ENCODE results near the gene FNDC3A.

Gene FNDC3A

GRCh38 chr13:49226613-49227012 lies 250.9 kb downstream of the FNDC3A start:
- TF ChIP-seq CTCF (conservative IDR thresholded peaks at IDR 0.05; ENCODE audit: low read depth, low read length): no peak
- Histone ChIP-seq H3K27me3 (ENCODE audit: insufficient read depth, low read depth) (no peaks in the 10 kb centered on the region), H3K36me3 (ENCODE audit: insufficient read depth) (no peaks in the 10 kb centered on the region), H3K27ac (no peak overlapping the region), H3K9ac (no peak overlapping the region), H3K4me3 (IDR thresholded peaks at IDR 0.05; ENCODE audit: insufficient read depth, low read depth, low read length) (no peak overlapping the region), H3K79me2 (ENCODE audit: insufficient read depth, low read depth) (no peaks in the 10 kb centered on the region), H3K4me2 (no peak overlapping the region), H3K4me1 (ENCODE audit: low read depth, poor library complexity, severe bottlenecking) (no peaks in the 10 kb centered on the region), H2AFZ (ENCODE audit: low read depth) (no peak overlapping the region), H4K20me1 (ENCODE audit: insufficient read depth) (no peaks in the 10 kb centered on the region)

- no peak for TF ChIP-seq CTCF (conservative IDR thresholded peaks at IDR 0.05; ENCODE audit: low read depth, low read length)
- no peak overlapping the region for H3K4me2 ChIP-seq
- H3K27ac ChIP-seq: no peak overlapping the region
- H3K27me3 ChIP-seq (ENCODE audit: insufficient read depth, low read depth): no peaks in the 10 kb centered on the region
- no peaks in the 10 kb centered on the region for H4K20me1 ChIP-seq (ENCODE audit: insufficient read depth)
- H2AFZ ChIP-seq (ENCODE audit: low read depth): no peak overlapping the region
- H3K4me1 ChIP-seq (ENCODE audit: low read depth, poor library complexity, severe bottlenecking): no peaks in the 10 kb centered on the region
- no peaks in the 10 kb centered on the region for H3K36me3 ChIP-seq (ENCODE audit: insufficient read depth)
- no peak overlapping the region for H3K9ac ChIP-seq
- H3K79me2 ChIP-seq (ENCODE audit: insufficient read depth, low read depth): no peaks in the 10 kb centered on the region
- H3K4me3 ChIP-seq (IDR thresholded peaks at IDR 0.05; ENCODE audit: insufficient read depth, low read depth, low read length): no peak overlapping the region
Measured at GRCh38 chr13:49234741-49235140, 259.0 kb downstream of the FNDC3A start.

- Histone ChIP-seq H2AFZ (ENCODE audit: low read depth) (no peak overlapping the region), H3K4me3 (IDR thresholded peaks at IDR 0.05; ENCODE audit: insufficient read depth, low read depth, low read length) (no peak overlapping the region), H3K27ac (no peak overlapping the region), H3K4me2 (no peak overlapping the region), H3K4me1 (ENCODE audit: low read depth, poor library complexity, severe bottlenecking) (no peaks in the 10 kb centered on the region), H3K27me3 (ENCODE audit: insufficient read depth, low read depth) (no peaks in the 10 kb centered on the region), H3K9ac (no peak overlapping the region), H3K79me2 (ENCODE audit: insufficient read depth, low read depth) (no peaks in the 10 kb centered on the region), H3K36me3 (ENCODE audit: insufficient read depth) (no peaks in the 10 kb centered on the region), H4K20me1 (ENCODE audit: insufficient read depth) (no peaks in the 10 kb centered on the region)
- no peak for TF ChIP-seq CTCF (conservative IDR thresholded peaks at IDR 0.05; ENCODE audit: low read depth, low read length)
Measured at GRCh38 chr13:49235856-49236431, 260.2 kb downstream of the FNDC3A start.

- H3K27ac ChIP-seq: no peak overlapping the region
Measured at GRCh38 chr13:49238621-49239020, 262.9 kb downstream of the FNDC3A start.

More at GRCh38 chr13:49238621-49239020, 262.9 kb downstream of the FNDC3A start:
- H3K9ac ChIP-seq: no peak overlapping the region
- no peaks in the 10 kb centered on the region for H3K79me2 ChIP-seq (ENCODE audit: insufficient read depth, low read depth)
- TF ChIP-seq CTCF (conservative IDR thresholded peaks at IDR 0.05; ENCODE audit: low read depth, low read length): no peak
- no peak overlapping the region for H2AFZ ChIP-seq (ENCODE audit: low read depth)
- no peaks in the 10 kb centered on the region for H3K36me3 ChIP-seq (ENCODE audit: insufficient read depth)
- H3K4me3 ChIP-seq (IDR thresholded peaks at IDR 0.05; ENCODE audit: insufficient read depth, low read depth, low read length): no peak overlapping the region
- H3K27me3 ChIP-seq (ENCODE audit: insufficient read depth, low read depth): no peaks in the 10 kb centered on the region
- H3K4me1 ChIP-seq (ENCODE audit: low read depth, poor library complexity, severe bottlenecking): no peaks in the 10 kb centered on the region
- no peak overlapping the region for H3K4me2 ChIP-seq
- no peaks in the 10 kb centered on the region for H4K20me1 ChIP-seq (ENCODE audit: insufficient read depth)

All from KMS-11 (cell line).